Measurements from ENCODE around the gene CCDC88B. TPM values are rescaled to one million over a fixed set of nuclear protein-coding genes. Genes with fewer than 3 reads are reported as not detected.

The CCDC88B gene
- 1 to 10 TPM; 2.1 to 2.7 TPM for total RNA-seq

GRCh38 chr11:64339754-64340408 lies at the start of gene CCDC88B:
CCDC88B (plus strand) TSS chr11:64340204; CDS start chr11:64340267, 63 bp downstream.

GRCh38 chr11:64291262-64291751 lies 48.7 kb upstream of the CCDC88B start, which contains the start of gene KCNK4:
KCNK4 (plus strand) TSS chr11:64291302; CDS start chr11:64293019, 1,717 bp downstream.

GRCh38 chr11:64299847-64300648 lies 40.0 kb upstream of the CCDC88B start, which contains the start of gene CATSPERZ:
CATSPERZ (plus strand) TSS chr11:64300358; CDS start chr11:64300411, 53 bp downstream.

GRCh38 chr11:64305075-64305690 lies 34.8 kb upstream of the CCDC88B start, which contains the start of gene ESRRA:
ESRRA (plus strand) TSS chr11:64305524; CDS start chr11:64307180, 1,656 bp downstream.

GRCh38 chr11:64317325-64317960 lies 22.6 kb upstream of the CCDC88B start, which contains the start of gene TRMT112:
TRMT112 (minus strand) TSS chr11:64317559; CDS start chr11:64317526, 33 bp downstream.

GRCh38 chr11:64317961-64318765 lies 21.8 kb upstream of the CCDC88B start, which contains the start of gene PRDX5:
PRDX5 (plus strand) TSS chr11:64318121; CDS start chr11:64318216, 95 bp downstream.

GRCh38 chr11:64358907-64359711 lies 19.1 kb downstream of the CCDC88B start, which contains the start of gene RPS6KA4:
RPS6KA4 (plus strand) TSS chr11:64359162; CDS start chr11:64359236, 74 bp downstream.

Small RNAs within 50 kb of the gene (small RNA-seq; reads per million reads assigned to genes)
- gene MIR1237 (0.17 to 0.94 reads per million in 2 donors), gene MIR7155 (0 reads per million in 2 donors), gene RF00019 (0 reads per million in 2 donors)

Other genes with a start within 250 kb of the CCDC88B start
- gene MACROD1, start 174.1 kb upstream of the CCDC88B start, total RNA-seq = 10 to 100 TPM; 20.0 to 23.3 TPM
- 100 to 1,000 TPM; 176 to 357 TPM for gene STIP1, start 154.0 kb upstream of the CCDC88B start, total RNA-seq
- gene FERMT3, start 133.5 kb upstream of the CCDC88B start, total RNA-seq = 10 to 100 TPM; 31.6 to 41.3 TPM
- 10 to 100 TPM; 21.0 to 33.0 TPM for gene TRPT1, start 114.0 kb upstream of the CCDC88B start, total RNA-seq
- 10 to 100 TPM; 64.0 to 75.3 TPM for gene NUDT22, start 113.9 kb upstream of the CCDC88B start, total RNA-seq
- gene DNAJC4, start 109.7 kb upstream of the CCDC88B start, total RNA-seq = 10 to 100 TPM in 1 of 2 donors, 1 to 10 TPM in 1; 4.3 to 11.4 TPM
- gene VEGFB, start 105.6 kb upstream of the CCDC88B start, total RNA-seq = 10 to 100 TPM; 42.6 to 57.1 TPM
- 10 to 100 TPM; 28.2 to 57.3 TPM for gene FKBP2, start 99.1 kb upstream of the CCDC88B start, total RNA-seq
- gene PPP1R14B, start 93.3 kb upstream of the CCDC88B start, total RNA-seq = 100 to 1,000 TPM in 1 of 2 donors, 10 to 100 TPM in 1; 66.8 to 144 TPM
- gene PLCB3, start 88.7 kb upstream of the CCDC88B start, total RNA-seq = 10 to 100 TPM; 20.0 to 28.0 TPM
- 10 to 100 TPM; 60.6 to 69.5 TPM for gene BAD, start 55.5 kb upstream of the CCDC88B start, total RNA-seq
- 10 to 100 TPM; 16.0 to 21.7 TPM for gene GPR137, start 54.4 kb upstream of the CCDC88B start, total RNA-seq
- under 1 TPM in 1 of 2 donors, not detected in 1; 0.34 TPM for gene KCNK4, start 48.9 kb upstream of the CCDC88B start, total RNA-seq
- gene CATSPERZ, start 39.8 kb upstream of the CCDC88B start, total RNA-seq = under 1 TPM; 0.34 to 0.67 TPM
- 10 to 100 TPM; 29.9 to 37.6 TPM for gene ESRRA, start 34.7 kb upstream of the CCDC88B start, total RNA-seq
- gene TRMT112, start 22.6 kb upstream of the CCDC88B start, total RNA-seq = 100 to 1,000 TPM; 121 to 195 TPM
- 100 to 1,000 TPM; 128 to 150 TPM for gene PRDX5, start 22.1 kb upstream of the CCDC88B start, total RNA-seq
- gene RPS6KA4, start 19.0 kb downstream of the CCDC88B start, total RNA-seq = 10 to 100 TPM; 48.6 to 50.2 TPM
- gene SLC22A11, start 215.7 kb downstream of the CCDC88B start, total RNA-seq = not detected